Umbilical cord (tissue), 2 donors: Measurements from ENCODE around the gene MFAP2. TPM values are rescaled to one million over a fixed set of nuclear protein-coding genes. Genes with fewer than 3 reads are reported as not detected.
"Not testable (repeated sequence)": the region's sequence is repeated elsewhere in the genome, so short reads cannot be mapped to it uniquely, and the experiment has no call there.

Experiments
- DNase-seq: peaks from one replicate; pipeline ENCODE4 v3.0.0-alpha.2; 2015; ENCODE audit warnings: low spot score
- total RNA-seq: library from RNA; depleted of rRNA; stranded (reverse); fragments of >200 nt; gene quantifications from one replicate; pipeline ENCODE4 v1.2.3, GENCODE V29; 2014; ENCODE audit warnings: low replicate concordance; ENCODE audit not compliant: insufficient read depth

MFAP2 gene
- total RNA-seq, 1 donor from 2014 or later, result 29.4 TPM

- not testable (repeated sequence) for DNase-seq
Observed at GRCh38 chr1:16929146-16930041, 51.0 kb downstream of the MFAP2 start.

- DNase-seq, result no peak
Observed at GRCh38 chr1:16927711-16928485, 52.5 kb downstream of the MFAP2 start.

GRCh38 chr1:16927256-16927655, 53.2 kb downstream of the MFAP2 start:
- no peak for DNase-seq

- DNase-seq, result no peak
Observed at GRCh38 chr1:16926491-16927073, 53.8 kb downstream of the MFAP2 start.

GRCh38 chr1:16925635-16926490, 54.6 kb downstream of the MFAP2 start:
- DNase-seq, result no peak

- DNase-seq, result no peak
Observed at GRCh38 chr1:16924919-16925477, 55.4 kb downstream of the MFAP2 start.

Other genes with a start within 250 kb of the MFAP2 start
- gene RNU1-4, start 240.1 kb downstream of the MFAP2 start, total RNA-seq, result under 0.01 TPM
- gene RNU1-2, start 84.6 kb downstream of the MFAP2 start, total RNA-seq, result under 0.01 TPM
- 17.3 TPM for gene CROCC, start 58.7 kb downstream of the MFAP2 start, total RNA-seq
- gene ATP13A2, start 31.3 kb upstream of the MFAP2 start, total RNA-seq, result 33.9 TPM
- gene SDHB, start 73.4 kb upstream of the MFAP2 start, total RNA-seq, result 69.3 TPM
- gene PADI2, start 138.8 kb upstream of the MFAP2 start, total RNA-seq, result 8.4 TPM
- 0.96 TPM for gene PADI1, start 224.5 kb upstream of the MFAP2 start, total RNA-seq